ENCODE measurements around the gene FBXO48. TPM values are rescaled to one million over a fixed set of nuclear protein-coding genes. Genes with fewer than 3 reads are reported as not detected.
"Not testable (repeated sequence)": the region's sequence is repeated elsewhere in the genome, so short reads cannot be mapped to it uniquely, and the experiment has no call there.

FBXO48 gene
- 1 to 10 TPM; 1.5 to 2.1 TPM for total RNA-seq
- long read RNA-seq: 0 reads

DNA sequence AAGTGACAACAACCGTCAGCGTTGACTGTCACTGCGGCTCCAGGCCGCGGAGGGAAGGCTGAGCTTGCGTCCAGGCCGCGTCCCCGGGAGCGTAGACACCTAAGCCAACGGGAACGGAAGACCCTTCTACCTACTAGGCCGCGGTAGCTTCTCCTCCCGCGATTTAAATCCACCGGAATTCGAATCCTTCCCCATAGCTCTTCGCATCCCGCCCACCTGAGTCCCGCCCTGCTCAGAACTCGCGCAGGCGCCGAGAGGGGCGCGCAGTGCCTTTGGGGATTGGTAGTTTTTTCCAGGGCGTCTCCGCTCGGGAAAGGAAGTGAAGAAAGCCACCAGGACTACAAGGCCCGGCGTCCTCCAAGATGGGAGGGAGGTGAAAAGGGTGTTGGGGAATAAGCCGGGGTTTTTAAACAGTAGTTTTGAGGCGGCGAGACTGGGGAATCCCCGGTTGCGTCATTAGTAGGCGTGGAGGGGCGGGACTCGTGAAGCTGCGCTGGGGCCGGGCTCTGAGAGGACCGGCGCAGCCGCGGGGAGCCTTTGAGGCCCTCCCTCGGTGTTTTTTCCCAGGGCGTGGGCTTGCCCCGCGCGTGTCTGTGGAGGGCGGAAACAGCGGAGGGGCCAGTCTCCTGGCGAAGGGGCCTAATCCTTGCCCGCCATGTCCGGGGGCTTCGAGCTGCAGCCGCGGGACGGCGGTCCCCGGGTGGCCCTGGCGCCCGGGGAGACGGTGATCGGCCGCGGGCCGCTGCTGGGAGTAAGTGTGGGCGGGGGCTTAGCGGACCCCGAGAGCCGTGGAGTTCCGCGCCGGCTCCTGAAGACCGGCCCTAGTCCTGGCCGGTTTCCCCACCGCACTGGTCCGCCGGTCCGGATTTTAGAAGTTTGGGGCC is at the start of gene FBXO48, which contains the start of gene APLF:
Gene FBXO48, minus strand, starts transcription at position 218 of the 884 bp plus-strand sequence. CDS start 2,149 bp downstream, outside the sequence.
Gene APLF, plus strand, starts transcription at position 509 of the 884 bp plus-strand sequence. Its CDS starts 147 bp downstream, at position 656.
- intact Hi-C loops (cut with DNase I, micrococcal nuclease): loop anchor here in 1 of 2 donors (10.0 kb wide), 1 partner anchor 247 kb away; no protein-coding TSS in a partner anchor
- peak; percentile 98 to 99 for DNase-seq
- ATAC-seq: peak; percentile 94

DNA sequence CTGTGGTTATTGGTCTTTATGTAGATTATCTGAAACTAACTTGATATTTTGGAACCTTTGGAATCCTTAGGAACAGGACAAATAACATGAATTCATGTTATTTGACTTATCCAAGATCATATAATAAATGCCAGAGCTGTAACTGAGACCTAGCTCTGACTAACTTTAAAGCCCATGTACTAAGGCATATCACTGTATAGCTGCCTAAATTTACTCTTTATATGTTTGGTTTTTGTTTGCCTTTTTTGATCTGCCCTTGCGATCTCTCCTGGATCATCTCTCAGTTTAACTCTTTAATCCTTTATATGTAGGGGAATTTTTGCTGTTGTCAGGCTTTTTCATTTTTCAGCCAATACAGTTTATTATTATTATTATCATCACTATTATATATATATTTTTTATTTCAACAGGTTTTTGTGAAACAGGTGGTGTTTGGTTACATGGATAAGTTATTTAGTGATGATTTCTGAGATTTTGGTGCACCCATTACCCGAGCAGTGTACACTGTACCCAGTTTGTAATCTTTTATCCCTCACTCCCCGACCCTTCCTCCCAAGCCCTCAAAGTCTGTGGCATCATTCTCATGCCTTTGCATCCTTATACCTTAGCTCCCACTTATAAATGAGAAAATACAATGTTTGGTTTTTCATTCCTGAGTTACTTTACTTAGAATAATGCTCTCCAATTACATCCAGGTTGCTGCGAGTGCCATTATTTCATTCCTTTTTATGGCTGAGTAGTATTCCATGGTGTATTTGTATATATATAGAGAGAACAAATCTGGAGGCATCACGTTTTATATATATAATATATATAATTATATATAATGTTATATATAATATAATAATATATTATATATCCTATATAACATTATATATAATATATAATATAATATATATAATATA is 49.2 kb upstream of the FBXO48 start:
- intact Hi-C loops (cut with DNase I, micrococcal nuclease): no loop called here
- DNase-seq: no peak
- no peak for ATAC-seq

- intact Hi-C loops (cut with DNase I, micrococcal nuclease): no loop called here
- ATAC-seq (peak; percentile 64), DNase-seq (no peak)
Measured at GRCh38 chr2:68514316-68514929, 47.3 kb upstream of the FBXO48 start.

DNA sequence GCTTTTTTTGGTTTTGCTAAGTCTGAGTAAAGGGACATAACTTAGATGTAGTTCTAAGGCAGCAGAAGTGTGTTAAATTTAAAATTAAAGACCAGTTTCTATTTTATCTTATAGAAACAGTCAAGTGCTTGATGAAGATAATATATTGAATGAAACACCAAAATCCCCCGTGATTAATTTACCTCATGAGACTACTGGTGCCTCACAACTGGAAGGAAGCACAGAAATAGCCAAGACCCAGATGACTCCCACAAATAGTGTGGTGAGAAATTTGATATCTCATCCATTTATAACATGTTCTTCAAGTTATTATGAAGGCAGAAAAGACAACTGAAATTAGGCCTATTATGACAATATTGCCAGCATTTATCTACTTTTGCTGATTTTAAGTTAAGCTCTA is 45.9 kb upstream of the FBXO48 start:
- intact Hi-C loops (cut with DNase I, micrococcal nuclease): no loop called here
- DNase-seq: no peak
- ATAC-seq: no peak

DNA sequence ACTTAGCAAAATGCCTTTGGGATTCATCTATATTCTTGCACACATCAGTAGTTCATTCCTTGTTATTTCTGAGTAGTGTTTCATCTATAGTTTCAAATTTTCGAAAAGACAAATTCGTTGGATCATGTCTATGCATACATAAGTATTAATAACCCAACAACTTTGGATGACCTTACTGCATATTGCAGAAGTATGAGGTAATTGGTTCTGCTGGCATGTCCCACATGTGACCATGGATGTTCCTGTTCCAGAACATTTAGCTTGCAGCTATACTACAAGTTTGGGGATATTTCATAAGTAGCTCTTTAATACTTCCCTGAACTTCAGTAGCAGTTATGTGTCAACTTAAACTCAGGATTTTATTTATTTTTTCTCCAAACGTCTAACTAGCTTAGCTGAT is 45.2 kb upstream of the FBXO48 start:
- intact Hi-C loops (cut with DNase I, micrococcal nuclease): no loop called here
- DNase-seq (no peak), ATAC-seq (no peak)

GRCh38 chr2:68506170-68506569 is 39.1 kb upstream of the FBXO48 start:
- ATAC-seq (no peak), DNase-seq (no peak)

GRCh38 chr2:68505603-68506159 is 38.6 kb upstream of the FBXO48 start:
- peak; percentile 51 for ATAC-seq
- intact Hi-C loops (cut with DNase I, micrococcal nuclease): no loop called here
- DNase-seq: no peak

More at GRCh38 chr2:68506170-68506569, 39.1 kb upstream of the FBXO48 start:
- intact Hi-C loops (cut with DNase I, micrococcal nuclease): no loop called here

DNA sequence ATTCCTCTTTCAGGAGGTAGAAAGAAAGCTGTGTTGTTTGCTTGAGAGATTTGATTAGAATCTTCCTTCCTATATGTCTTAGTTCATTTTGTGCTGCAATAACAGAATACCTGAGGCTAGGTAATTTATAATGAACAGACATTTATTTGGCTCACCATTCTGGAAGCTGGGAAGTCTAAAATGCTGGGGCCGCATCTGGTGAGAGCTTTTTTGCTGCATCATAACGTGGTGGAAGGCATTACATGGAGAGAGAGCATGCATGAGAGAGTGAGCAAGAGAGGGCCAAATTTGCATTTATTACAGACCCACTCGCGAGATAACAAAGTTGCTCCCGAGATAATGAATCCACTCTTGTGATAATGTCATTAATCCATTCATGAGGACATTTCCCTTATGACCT is 34.7 kb upstream of the FBXO48 start:
- intact Hi-C loops (cut with DNase I, micrococcal nuclease): no loop called here
- ATAC-seq (no peak), DNase-seq (no peak)

DNA sequence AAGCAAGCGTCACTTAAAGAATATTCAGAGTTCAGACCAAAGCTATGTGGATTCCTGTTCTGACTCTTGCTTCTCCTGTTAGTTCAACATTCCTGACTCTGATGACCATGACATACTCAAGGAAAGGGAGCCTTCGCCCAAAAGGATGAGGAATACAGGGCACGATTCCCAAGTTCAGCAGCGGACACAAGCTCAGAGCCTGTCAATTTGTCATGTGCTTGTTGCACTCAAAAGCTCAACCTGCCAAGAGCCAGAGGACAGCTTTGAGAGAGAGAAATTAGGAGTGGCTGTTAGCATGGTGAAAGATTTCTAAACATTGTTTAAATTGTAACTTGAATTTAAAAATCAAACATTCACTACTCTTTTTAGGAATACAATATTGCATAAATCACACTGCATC is 33.6 kb upstream of the FBXO48 start:
- ATAC-seq (no peak), DNase-seq (no peak)
- intact Hi-C loops (cut with DNase I, micrococcal nuclease): no loop called here

GRCh38 chr2:68499133-68499532 is 32.0 kb upstream of the FBXO48 start:
- intact Hi-C loops (cut with DNase I, micrococcal nuclease): no loop called here
- DNase-seq (no peak), ATAC-seq (no peak)

DNA sequence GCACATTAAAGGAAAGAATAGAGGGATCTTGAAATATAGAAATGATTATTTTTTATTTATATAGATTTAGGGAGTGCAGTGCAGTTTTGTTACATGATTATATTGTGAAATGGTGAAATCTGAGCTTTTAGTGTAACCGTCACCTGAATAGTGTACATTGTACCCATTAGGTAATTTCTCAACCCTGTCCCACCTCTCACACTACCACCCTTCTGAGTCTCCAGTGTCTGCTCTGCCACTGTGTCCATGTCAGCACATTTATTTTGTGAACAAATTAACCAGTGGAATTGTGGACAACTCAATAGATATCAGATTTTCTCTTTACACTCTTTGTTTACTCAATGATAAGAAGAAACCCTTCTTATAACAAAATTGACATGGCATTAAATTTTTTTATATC is 24.5 kb upstream of the FBXO48 start:
- intact Hi-C loops (cut with DNase I, micrococcal nuclease): no loop called here
- DNase-seq: no peak
- ATAC-seq: no peak

- intact Hi-C loops (cut with DNase I, micrococcal nuclease): loop anchor here in 1 of 2 donors (10.0 kb wide), 1 partner anchor 436 kb away; no protein-coding TSS in a partner anchor
Measured at GRCh38 chr2:68489282-68489681, 22.2 kb upstream of the FBXO48 start.

GRCh38 chr2:68488605-68489004 is 21.5 kb upstream of the FBXO48 start:
- ATAC-seq, DNase-seq: not testable (repeated sequence)
- intact Hi-C loops (cut with DNase I, micrococcal nuclease): loop anchor here in 1 of 2 donors (10.0 kb wide), 1 partner anchor 436 kb away; no protein-coding TSS in a partner anchor

More at GRCh38 chr2:68489282-68489681, 22.2 kb upstream of the FBXO48 start:
- no peak for DNase-seq
- ATAC-seq: no peak

GRCh38 chr2:68487773-68488355 is 20.8 kb upstream of the FBXO48 start:
- no peak for DNase-seq
- intact Hi-C loops (cut with DNase I, micrococcal nuclease): loop anchor here in 1 of 2 donors (10.0 kb wide), 1 partner anchor 437 kb away; no protein-coding TSS in a partner anchor
- ATAC-seq: peak; percentile 60

- intact Hi-C loops (cut with DNase I, micrococcal nuclease): loop anchor here in 1 of 2 donors (10.0 kb wide), 1 partner anchor 442 kb away; no protein-coding TSS in a partner anchor
- ATAC-seq: no peak
- DNase-seq: no peak
Measured at GRCh38 chr2:68483011-68483410, 15.9 kb upstream of the FBXO48 start.

- DNase-seq: no peak
- ATAC-seq: no peak
- intact Hi-C loops (cut with DNase I, micrococcal nuclease): loop anchor here in 1 of 2 donors (10.0 kb wide), 1 partner anchor 442 kb away; no protein-coding TSS in a partner anchor
Measured at GRCh38 chr2:68482296-68482820, 15.3 kb upstream of the FBXO48 start.

- no peak for ATAC-seq
- intact Hi-C loops (cut with DNase I, micrococcal nuclease): no loop called here
Measured at GRCh38 chr2:68478688-68479087, 11.6 kb upstream of the FBXO48 start.

GRCh38 chr2:68476454-68476853 is 9.4 kb upstream of the FBXO48 start:
- no peak for ATAC-seq
- intact Hi-C loops (cut with DNase I, micrococcal nuclease): no loop called here
- no peak for DNase-seq

More at GRCh38 chr2:68478688-68479087, 11.6 kb upstream of the FBXO48 start:
- DNase-seq: no peak

Measured in left colon (tissue), 2 donors.